ENCODE data around the gene TMEM191B.
"Not testable (repeated sequence)": the region's sequence is repeated elsewhere in the genome, so short reads cannot be mapped to it uniquely, and the experiment has no call there.

The TMEM191B gene

DNA sequence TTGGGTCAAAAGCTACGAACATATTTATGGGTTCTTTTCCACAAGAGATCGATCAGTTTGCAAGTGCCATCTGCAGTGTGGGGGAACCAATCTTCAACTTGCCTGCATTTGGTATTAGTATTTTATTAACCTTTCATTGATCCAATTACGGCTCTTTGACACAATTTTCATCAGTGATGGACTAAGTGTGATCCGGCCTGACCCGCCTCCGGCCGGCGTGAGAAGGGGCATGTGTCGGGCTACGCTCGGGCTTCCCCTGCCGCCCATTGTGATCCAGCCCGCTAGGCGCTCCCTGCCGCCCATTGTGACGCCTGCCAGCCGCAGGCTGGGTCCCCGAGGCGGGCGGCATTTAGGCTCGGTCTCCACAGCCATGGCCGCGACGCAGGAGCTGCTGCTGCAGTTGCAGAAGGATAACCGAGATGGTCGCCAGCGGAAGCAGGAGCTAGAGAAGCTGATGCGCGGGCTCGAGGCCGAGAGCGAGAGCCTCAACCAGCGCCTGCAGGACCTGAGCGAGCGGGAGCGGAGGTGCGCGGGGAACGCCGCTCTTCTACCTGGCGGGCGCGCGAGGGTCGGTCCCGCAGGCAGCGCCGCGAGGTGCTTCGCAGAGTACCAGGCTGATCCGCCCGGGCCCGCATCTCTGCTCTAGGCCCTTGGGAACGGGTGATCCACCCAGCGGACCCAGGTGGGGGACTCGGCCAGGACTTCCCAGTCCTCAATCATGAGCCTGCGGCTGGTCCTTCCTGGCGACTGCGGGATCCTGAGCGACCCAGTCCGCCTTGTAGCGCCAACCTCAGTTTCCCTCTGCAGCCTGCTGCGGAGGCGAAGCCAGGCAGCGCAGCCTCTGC is at the start of gene TMEM191B:
TSS of gene TMEM191B (plus strand) at position 51 of the 845 bp plus-strand sequence. CDS start at position 230, 179 bp downstream.
- DNase-seq (ENCODE audit: low read depth); H3K4me3 ChIP-seq (ENCODE audit: low read depth, low read length): not testable (repeated sequence)

GRCh38 chr22:18496227-18496626 is 31.4 kb upstream of the TMEM191B start:
- H3K4me3 ChIP-seq (ENCODE audit: low read depth, low read length); DNase-seq (ENCODE audit: low read depth): not testable (repeated sequence)

- H3K4me3 ChIP-seq (ENCODE audit: low read depth, low read length); DNase-seq (ENCODE audit: low read depth): not testable (repeated sequence)
These were observed 16.3 kb upstream of the TMEM191B start for GRCh38 chr22:18511327-18511726.

DNA sequence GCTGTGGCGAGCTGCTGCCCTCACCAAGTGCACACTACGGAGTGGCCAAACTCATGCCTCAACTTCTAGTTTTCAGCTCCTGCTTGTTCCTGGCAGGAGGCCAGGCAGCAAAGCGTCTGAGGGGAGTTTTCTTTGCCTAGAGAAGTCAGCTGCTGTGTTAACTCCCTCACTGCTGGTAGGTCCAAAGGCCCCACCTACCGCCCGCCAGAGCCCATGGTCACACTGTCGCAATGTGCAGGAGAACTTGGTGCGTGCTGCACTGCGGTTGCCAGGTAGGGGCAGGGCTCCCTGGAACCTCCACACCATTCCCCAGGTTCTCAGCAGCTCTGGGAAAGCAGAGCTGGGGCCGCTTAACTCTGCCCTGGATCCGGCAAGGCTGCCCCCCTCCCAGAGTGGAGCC is 15.2 kb upstream of the TMEM191B start:
- DNase-seq (ENCODE audit: low read depth); H3K4me3 ChIP-seq (ENCODE audit: low read depth, low read length): not testable (repeated sequence)

GRCh38 chr22:18513454-18513853 is 14.1 kb upstream of the TMEM191B start:
- not testable (repeated sequence) for H3K4me3 ChIP-seq (ENCODE audit: low read depth, low read length); DNase-seq (ENCODE audit: low read depth)

- H3K4me3 ChIP-seq (ENCODE audit: low read depth, low read length); DNase-seq (ENCODE audit: low read depth): not testable (repeated sequence)
These were observed 9.5 kb upstream of the TMEM191B start, which contains the start of gene GGTLC3 for GRCh38 chr22:18518061-18518460. TSS of gene GGTLC3 (minus strand) at chr22:18518161. CDS start at chr22:18517897, 264 bp downstream.

DNA sequence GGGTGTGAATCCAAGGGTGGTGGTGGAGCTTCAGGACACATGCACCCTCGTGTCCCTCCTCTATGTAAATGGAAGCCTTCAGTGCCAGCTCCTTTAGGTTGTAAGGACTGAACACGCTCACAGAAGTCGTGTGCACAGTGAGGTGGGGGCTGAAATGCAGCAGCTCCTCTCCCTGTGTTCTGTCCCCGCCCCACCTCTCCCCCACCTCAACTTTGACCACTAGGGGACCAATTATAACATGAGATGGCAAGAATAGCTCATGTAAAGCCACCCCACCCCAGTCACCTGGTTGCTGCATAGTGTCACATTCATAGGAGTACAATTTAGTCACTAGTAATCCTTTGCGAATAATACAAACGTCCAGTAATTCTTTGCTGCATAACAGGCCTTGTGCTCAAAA is 4.8 kb upstream of the TMEM191B start:
- H3K4me3 ChIP-seq (ENCODE audit: low read depth, low read length); DNase-seq (ENCODE audit: low read depth): not testable (repeated sequence)

DNA sequence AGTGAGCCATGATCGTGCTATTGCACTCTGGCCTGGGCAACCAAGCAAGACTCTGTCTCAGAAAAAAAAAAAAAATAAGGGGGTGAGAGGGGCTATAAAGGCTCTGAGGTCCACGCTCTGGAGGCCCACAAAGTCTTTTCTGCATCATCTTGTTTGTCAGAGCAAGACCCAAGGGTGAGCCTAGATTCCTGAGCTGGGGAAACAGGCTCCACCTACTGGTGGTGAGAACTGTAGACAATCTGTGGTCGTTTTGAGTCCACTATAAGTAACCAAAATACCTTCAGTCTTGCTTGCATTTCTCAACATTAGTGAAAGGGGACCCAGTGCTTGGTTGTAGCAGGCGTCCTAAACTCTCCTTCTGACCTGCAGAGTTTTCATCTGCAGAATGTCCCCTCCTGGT is 4.3 kb upstream of the TMEM191B start:
- H3K4me3 ChIP-seq (ENCODE audit: low read depth, low read length); DNase-seq (ENCODE audit: low read depth): not testable (repeated sequence)

- H3K4me3 ChIP-seq (ENCODE audit: low read depth, low read length); DNase-seq (ENCODE audit: low read depth): not testable (repeated sequence)
These were observed 1.2 kb downstream of the TMEM191B start for GRCh38 chr22:18528597-18529415.

GRCh38 chr22:18529416-18530145 is 2.0 kb downstream of the TMEM191B start:
- H3K4me3 ChIP-seq (ENCODE audit: low read depth, low read length); DNase-seq (ENCODE audit: low read depth): not testable (repeated sequence)

DNA sequence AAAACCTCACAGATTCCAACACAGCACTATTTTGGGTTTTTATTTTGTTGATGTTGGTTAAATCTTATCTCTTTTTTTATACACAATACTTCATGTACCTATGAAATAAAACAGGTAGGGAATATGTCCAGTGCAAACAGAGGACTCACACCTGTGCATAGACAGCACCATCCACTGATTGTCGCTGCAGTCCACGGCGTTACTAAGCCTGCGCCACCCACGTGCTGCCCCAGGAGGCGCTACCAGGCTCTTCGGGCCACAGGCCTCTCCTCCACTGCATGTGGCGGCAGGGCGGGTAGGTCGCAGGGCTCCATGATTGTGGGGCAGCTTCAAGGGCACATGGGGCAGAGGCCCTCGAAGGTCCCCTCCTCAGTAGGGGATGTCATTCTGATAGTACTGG is 6.0 kb downstream of the TMEM191B start:
- H3K4me3 ChIP-seq (ENCODE audit: low read depth, low read length); DNase-seq (ENCODE audit: low read depth): not testable (repeated sequence)

DNA sequence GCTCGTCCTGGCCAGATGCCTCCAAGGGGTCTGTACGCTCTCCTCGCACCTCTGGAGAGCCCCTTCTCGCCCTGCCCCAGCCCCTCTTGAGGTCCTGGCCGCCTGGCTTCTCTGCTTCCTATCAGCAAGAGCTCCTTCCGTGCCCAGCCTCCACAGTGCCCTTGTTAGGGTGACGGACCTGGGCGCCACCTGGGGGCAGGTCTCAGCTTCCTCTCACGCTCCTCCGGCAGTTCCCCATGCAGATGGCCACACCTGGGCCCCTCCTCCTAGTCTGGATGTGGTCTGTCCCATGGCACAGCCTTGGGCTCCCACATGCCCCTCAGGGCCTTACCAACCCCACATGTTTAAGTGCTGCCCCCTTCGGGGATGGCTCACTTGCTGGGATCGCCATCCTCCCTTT is 6.7 kb downstream of the TMEM191B start:
- not testable (repeated sequence) for H3K4me3 ChIP-seq (ENCODE audit: low read depth, low read length); DNase-seq (ENCODE audit: low read depth)

GRCh38 chr22:18539994-18540393 is 12.4 kb downstream of the TMEM191B start:
- not testable (repeated sequence) for DNase-seq (ENCODE audit: low read depth); H3K4me3 ChIP-seq (ENCODE audit: low read depth, low read length)

DNA sequence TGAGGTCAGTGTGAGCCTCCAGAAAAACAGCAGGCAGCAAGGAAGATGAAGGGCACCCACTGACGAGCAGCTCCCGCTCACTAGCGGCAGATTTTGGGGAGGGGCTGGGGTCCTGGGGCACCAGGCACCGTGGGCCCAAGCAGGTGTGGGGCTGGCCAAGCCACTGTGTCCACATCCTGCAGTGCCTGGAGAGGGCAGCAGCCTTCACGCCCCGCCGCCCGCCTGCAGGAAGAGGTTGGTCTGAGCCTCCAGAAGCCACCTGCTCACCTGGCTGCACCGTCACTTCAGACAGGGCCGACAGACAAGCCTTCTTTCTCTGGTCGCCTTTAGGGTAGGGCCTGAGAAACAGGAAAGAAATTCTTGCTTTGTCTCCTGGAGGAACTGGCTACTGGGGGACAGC is 15.8 kb downstream of the TMEM191B start:
- not testable (repeated sequence) for H3K4me3 ChIP-seq (ENCODE audit: low read depth, low read length); DNase-seq (ENCODE audit: low read depth)

DNA sequence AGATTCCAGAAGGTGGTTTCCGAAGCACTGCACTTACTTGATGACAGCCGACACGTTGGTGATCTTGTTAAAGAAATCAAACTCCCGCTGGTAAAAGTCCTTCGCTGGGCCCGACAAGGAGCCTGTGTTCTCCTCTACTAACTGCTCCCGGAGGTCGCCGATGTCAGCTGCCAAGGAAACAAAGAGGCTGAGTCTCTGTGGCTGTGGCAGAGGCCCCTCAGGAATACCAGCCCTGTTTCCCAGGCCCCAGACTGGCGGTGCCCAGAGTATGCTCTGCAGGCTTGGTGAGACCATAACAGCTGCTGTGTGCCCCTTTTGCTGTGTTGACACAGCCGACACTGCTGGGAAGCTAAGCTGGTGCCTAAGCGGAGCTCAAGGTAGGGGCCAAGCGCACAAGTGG is 17.0 kb downstream of the TMEM191B start:
- DNase-seq (ENCODE audit: low read depth); H3K4me3 ChIP-seq (ENCODE audit: low read depth, low read length): not testable (repeated sequence)

DNA sequence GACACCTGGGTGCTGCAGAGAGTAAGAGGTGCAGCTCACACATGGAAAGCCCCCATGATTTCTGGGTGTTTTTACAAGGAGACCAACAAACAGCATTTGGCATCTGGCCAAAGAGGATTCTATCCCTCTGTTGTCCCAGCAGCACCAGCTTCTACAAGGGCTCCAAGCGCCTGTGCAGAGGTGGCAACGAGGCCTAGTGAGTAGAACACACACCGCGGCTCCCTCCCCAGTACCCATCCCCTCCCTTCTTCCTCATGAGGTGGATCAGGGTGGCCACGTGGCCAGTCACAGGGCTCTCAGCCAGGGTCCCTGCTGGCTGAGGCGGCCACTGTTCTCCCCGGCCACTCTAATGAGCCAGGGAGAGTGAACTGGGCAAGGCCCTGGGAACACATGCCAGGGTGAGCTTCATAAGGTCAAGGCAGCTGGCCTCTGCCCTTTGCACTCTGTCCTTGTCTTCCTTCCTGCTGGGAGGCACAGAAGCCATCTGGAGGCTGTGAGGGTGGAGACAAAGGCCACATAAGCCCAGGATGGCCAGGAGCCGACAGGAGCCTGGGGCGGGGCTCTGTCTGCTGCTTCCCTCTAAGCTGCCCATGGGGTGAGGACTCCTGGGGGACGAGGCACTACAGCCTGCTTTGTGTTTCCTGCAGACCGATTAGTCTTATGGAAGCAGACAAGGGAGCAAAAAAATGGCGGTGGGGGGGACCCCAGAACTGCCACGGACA is 22.0 kb downstream of the TMEM191B start:
- H3K4me3 ChIP-seq (ENCODE audit: low read depth, low read length); DNase-seq (ENCODE audit: low read depth): not testable (repeated sequence)

- H3K4me3 ChIP-seq (ENCODE audit: low read depth, low read length); DNase-seq (ENCODE audit: low read depth): not testable (repeated sequence)
These were observed 23.4 kb downstream of the TMEM191B start for GRCh38 chr22:18551046-18551445.

- DNase-seq (ENCODE audit: low read depth); H3K4me3 ChIP-seq (ENCODE audit: low read depth, low read length): not testable (repeated sequence)
These were observed 25.4 kb downstream of the TMEM191B start for GRCh38 chr22:18552839-18553597.

Data from LNCaP clone FGC (cell line).